K562 (cell line): ENCODE results near the gene GPR142. TPM values are rescaled to one million over a fixed set of nuclear protein-coding genes. Genes with fewer than 3 reads are reported as not detected.

Experiments
- ATAC-seq: fragments of 200-7000 bp; cut with Tn5 transposase; 3 replicates; pipeline ENCODE4 v1.9.1; 2020; ENCODE audit warnings: moderate library complexity
- Bru-seq: library from RNA; stranded (reverse); fragments of 400-500 nt; gene quantifications from one replicate; lab custom pipeline; 2021; lab: Mats Ljungman, UMichigan
- BruChase-seq, 2 experiments: library from RNA; stranded (reverse); fragments of 400-500 nt; gene quantifications; one replicate each; lab custom pipeline; 2021; lab: Mats Ljungman, UMichigan
- BruUV-seq: library from RNA; stranded (reverse); fragments of 400-500 nt; replicated peaks from 2 replicates; lab custom pipeline; 2021; lab: Mats Ljungman, UMichigan
- CTCF ChIA-PET: fragments of 300-600 bp; formaldehyde crosslinking; extraction: SDS; loops from one replicate; lab custom pipeline; 2021; ENCODE audit warnings: low intra/inter-chr PET ratio; lab: Yijun Ruan, JAX
- POLR2A ChIA-PET: fragments of 300-600, 350-650 bp; sonication (Branson Sonifier 250); formaldehyde crosslinking; extraction: SDS; loops from one replicate; lab custom pipeline; 2021; ENCODE audit warnings: antibody characterized with exemption, inconsistent platforms; lab: Yijun Ruan, JAX
- DNase-seq, 4 experiments: peaks; one replicate each; pipeline versions ENCODE4 v3.0.0 to v3.0.0-alpha.2; 2011 to 2018; ENCODE audit warnings: low spot score in 3 of 4, mixed read lengths in 3 of 4; ENCODE audit errors: extremely low read depth in 1 of 4
- FAIRE-seq: peaks from 2 replicates; lab custom pipeline; 2011; peaks lifted over from hg19 to GRCh38; lab: Jason Lieb, UNC
- H2AFZ ChIP-seq: 2 replicates; pipeline ENCODE4 v1.6.0; 2011; ENCODE audit warnings: low read depth, low read length, control low read depth, inconsistent platforms
- H3K27ac ChIP-seq: fragments of 200-600 bp; 3 replicates; pipeline ENCODE4 v1.8.0; 2011; ENCODE audit warnings: low read depth, mild to moderate bottlenecking, control low read depth, inconsistent platforms, low read length, moderate library complexity, mixed read lengths; ENCODE audit errors: extremely low read depth
- H3K27me3 ChIP-seq, 2 experiments: fragments of 300-600 bp in 1 of 2; 2 replicates in 1 of 2; 3 replicates in 1 of 2; pipeline versions ENCODE4 v1.6.0 to v1.8.0; 2011; ENCODE audit warnings: inconsistent platforms in 2 of 2, low read length in 2 of 2, mild to moderate bottlenecking in 1 of 2, mixed read lengths in 1 of 2, moderate library complexity in 1 of 2; ENCODE audit not compliant: control insufficient read depth in 2 of 2, insufficient read depth in 2 of 2
- H3K36me3 ChIP-seq: fragments of 300-600 bp; 3 replicates; pipeline ENCODE4 v1.8.0; 2011; ENCODE audit warnings: mild to moderate bottlenecking, low read length, inconsistent platforms; ENCODE audit not compliant: control insufficient read depth, insufficient read depth
- H3K4me1 ChIP-seq, 2 experiments: fragments of 200-600 bp in 1 of 2; replicated peaks in 1 of 2; 2 replicates in 1 of 2; 3 replicates in 1 of 2; pipeline versions ENCODE4 v1.5.1 to v1.8.0; 2011; ENCODE audit warnings: inconsistent platforms in 2 of 2, low read length in 2 of 2, mild to moderate bottlenecking in 1 of 2, mixed read lengths in 1 of 2, moderate library complexity in 1 of 2; ENCODE audit not compliant: control insufficient read depth in 2 of 2, insufficient read depth in 2 of 2
- H3K4me2 ChIP-seq: 2 replicates; pipeline ENCODE4 v1.6.1; 2011; ENCODE audit warnings: low read length, control low read depth, inconsistent platforms, mixed read lengths; ENCODE audit not compliant: insufficient read depth
- H3K4me3 ChIP-seq: fragments of 200-600 bp; sonication (generic), shearing (Covaris generic); 2 replicates; pipeline ENCODE4 v1.5.1; 2016; ENCODE audit warnings: control low read depth, inconsistent platforms
- H3K79me2 ChIP-seq: fragments of 200-600 bp; 3 replicates; pipeline ENCODE4 v1.8.0; 2011; ENCODE audit warnings: low read length, inconsistent platforms; ENCODE audit not compliant: control insufficient read depth, insufficient read depth
- H3K9ac ChIP-seq, 2 experiments: 2 replicates each; pipeline versions ENCODE4 v1.6.0 to v1.6.1; 2011; ENCODE audit warnings: low read depth in 2 of 2, low read length in 2 of 2, control low read depth in 1 of 2, inconsistent platforms in 1 of 2, mild to moderate bottlenecking in 1 of 2, mixed read lengths in 1 of 2; ENCODE audit not compliant: insufficient read depth in 1 of 2
- H3K9me1 ChIP-seq: one replicate; pipeline ENCODE4 v1.6.0; 2011; ENCODE audit warnings: inconsistent platforms, mild to moderate bottlenecking, low read length, moderate library complexity; ENCODE audit not compliant: control insufficient read depth, insufficient read depth
- H3K9me3 ChIP-seq: replicated peaks from 2 replicates; pipeline ENCODE4 v1.5.1; 2011; ENCODE audit warnings: low read depth, low read length, inconsistent platforms; ENCODE audit not compliant: control insufficient read depth, insufficient read depth
- H4K20me1 ChIP-seq: replicated peaks from 2 replicates; pipeline ENCODE4 v1.6.1; 2011; ENCODE audit warnings: low read length, inconsistent platforms, mixed read lengths; ENCODE audit not compliant: control insufficient read depth, insufficient read depth
- ASH1L ChIP-seq: fragments of 450-650 bp; IDR thresholded peaks from 2 replicates; pipeline ENCODE4 v1.6.1; 2018; ENCODE audit warnings: borderline replicate concordance, mild to moderate bottlenecking, low read depth; ENCODE audit not compliant: partially characterized antibody
- BRD4 ChIP-seq: fragments of 200-600 bp; sonication (generic); IDR thresholded peaks from 2 replicates; pipeline ENCODE4 v1.6.1; 2017; ENCODE audit warnings: inconsistent platforms
- ETV6 ChIP-seq, 3 experiments: fragments of 150-350 bp in 1 of 3; sonication (generic) in 1 of 3; formaldehyde crosslinking in 1 of 3; IDR thresholded peaks; 2 replicates each; pipeline versions ENCODE4 v1.6.1 to v1.8.0; 2014 to 2022; ENCODE audit warnings: borderline replicate concordance in 2 of 3, low read depth in 2 of 3, antibody characterized with exemption in 1 of 3, low read length in 1 of 3, mild to moderate bottlenecking in 1 of 3, missing genetic modification reagents in 1 of 3
- HLTF ChIP-seq: fragments of 450-650 bp; IDR thresholded peaks from 2 replicates; pipeline ENCODE4 v1.6.1; 2016
- ILF3 ChIP-seq: fragments of 450-650 bp; IDR thresholded peaks from 2 replicates; pipeline ENCODE4 v1.6.1; 2018; ENCODE audit warnings: antibody characterized with exemption, mild to moderate bottlenecking, moderate library complexity, borderline replicate concordance
- RBM15 ChIP-seq: fragments of 200-400 bp; formaldehyde crosslinking; IDR thresholded peaks from 2 replicates; pipeline ENCODE4 v1.6.1; 2018; ENCODE audit warnings: mild to moderate bottlenecking, low read length, moderate library complexity; ENCODE audit not compliant: insufficient read depth
- TAF15 ChIP-seq: fragments of 200-400 bp; formaldehyde crosslinking; IDR thresholded peaks from 2 replicates; pipeline ENCODE4 v1.6.1; 2017; ENCODE audit warnings: mild to moderate bottlenecking, low read depth, low read length, moderate library complexity
- THRA ChIP-seq: fragments of 450-650 bp; IDR thresholded peaks from 2 replicates; pipeline ENCODE4 v1.6.1; 2017; ENCODE audit warnings: mild to moderate bottlenecking, moderate library complexity
- ZNF224 ChIP-seq: sonication (generic); formaldehyde crosslinking; IDR thresholded peaks from 2 replicates; pipeline ENCODE4 v1.8.0; 2022; ENCODE audit warnings: mild to moderate bottlenecking, missing genetic modification reagents
- ZNF384 ChIP-seq: IDR thresholded peaks from 2 replicates; pipeline ENCODE4 v1.6.1; 2012; ENCODE audit warnings: low read depth, low read length, improper control_type of control experiment
- WGBS: fragments of 100-300 bp; shearing (Covaris generic); methylation state at CpG from one replicate; pipeline ENCODE4 v1.1.6; 2016; ENCODE audit warnings: low coverage, mixed read lengths; ENCODE audit not compliant: insufficient coverage; ENCODE audit errors: missing lambda C conversion rate; 5-methylcytosine and 5-hydroxymethylcytosine counted together
- in situ Hi-C: fragments of 300-500 bp; cut with MboI; formaldehyde crosslinking; loops from 4 replicates; pipeline ENCODE4 v1.15.0; 2018; ENCODE audit warnings: inconsistent platforms, mixed read lengths
- intact Hi-C: fragments of 100-400 bp; cut with micrococcal nuclease; formaldehyde crosslinking; loops from 2 replicates; pipeline ENCODE4 v1.14.2; 2022
- long read RNA-seq, 3 experiments: library from polyadenylated mRNA in 2 of 3; library from RNA in 1 of 3; unstranded in 2 of 3; stranded (forward) in 1 of 3; transcript quantifications; one replicate each; pipeline ENCODE4 v2.0.0, GENCODE V29; 2019 to 2022
- polyA minus RNA-seq, 3 experiments: library from RNA; depleted of rRNA, polyadenylated mRNA; stranded (reverse); fragments of >200 nt; gene quantifications; 2 replicates each; pipeline ENCODE4 v1.2.3, GENCODE V29; 2011
- polyA plus RNA-seq, 8 experiments: library from polyadenylated mRNA; depleted of rRNA in 4 of 8; stranded (reverse) in 5 of 8; unstranded in 3 of 8; fragments of >200 nt; fragmentation: Nextera tagmentation in 2 of 8; fragmentation: Illumina TruSeq in 1 of 8; extraction: Ambion mirVana in 2 of 8; extraction: Trizol in 1 of 8; gene quantifications; 2 replicates each; pipeline versions ENCODE4 v1.2.1 to v1.2.3, GENCODE V29; 2011 to 2014; ENCODE audit warnings: inconsistent platforms in 1 of 8, missing spikeins in 1 of 8
- total RNA-seq, 7 experiments: library from RNA; depleted of rRNA in 6 of 7; stranded (reverse); fragments of >200 nt in 6 of 7; fragmentation: Illumina TruSeq in 2 of 7; extraction: Trizol in 2 of 7; gene quantifications; 2 replicates each; pipeline versions ENCODE4 v1.2.1 to v1.2.3, GENCODE V29; 2011 to 2021; ENCODE audit warnings: low replicate concordance in 1 of 7
- TF ChIP-seq, protein P1 (sequence below): sonication (generic); IDR thresholded peaks from 2 replicates; pipeline ENCODE4 v1.6.1; 2016
- TF ChIP-seq, protein P2 (sequence below): fragments of 250-450 bp; sonication (Bioruptor Pico); IDR thresholded peaks from 2 replicates; pipeline ENCODE4 v1.5.0; 2021

The GPR142 gene
- total RNA-seq (2011; cell fraction: chromatin; rRNA removed; ENCODE audit: low replicate concordance), result not detected in 2 replicates
- not detected in 2 replicates for total RNA-seq (2011; cell fraction: nucleolus; rRNA removed)
- total RNA-seq (2011; cell fraction: nucleoplasm; rRNA removed), result not detected in 2 replicates
- not detected in 2 replicates for total RNA-seq (2014; rRNA removed)
- not detected in 2 replicates for total RNA-seq (2014; rRNA removed; fragmentation: Illumina TruSeq; extraction: Trizol)
- not detected in 2 replicates for total RNA-seq (2015; rRNA removed; fragmentation: Illumina TruSeq; extraction: Trizol)
- not detected in 2 replicates for total RNA-seq (2021)
- polyA plus RNA-seq (2011; rRNA removed), result not detected in 2 replicates
- not detected in 2 replicates for polyA plus RNA-seq (2011; cell fraction: cytosol; rRNA removed)
- not detected in 2 replicates for polyA plus RNA-seq (2011; cell fraction: nucleus; rRNA removed)
- not detected in 2 replicates for polyA plus RNA-seq (2012)
- polyA plus RNA-seq (2014; fragmentation: Illumina TruSeq; extraction: Trizol), result not detected in 2 replicates
- polyA plus RNA-seq (2014; fragmentation: Nextera tagmentation; extraction: Ambion mirVana), result not detected
- polyA plus RNA-seq (2014; rRNA removed), result not detected in 2 replicates
- not detected in 2 replicates for polyA minus RNA-seq (2011; rRNA and poly(A)+ RNA removed)
- polyA minus RNA-seq (2011; cell fraction: cytosol; rRNA and poly(A)+ RNA removed), result not detected in 2 replicates
- polyA minus RNA-seq (2011; cell fraction: nucleus; rRNA and poly(A)+ RNA removed), result not detected in 2 replicates
- Bru-seq, nascent RNA, result not detected
- BruChase-seq, experiment 1, labeled RNA remaining after a 2-hour chase, result not detected
- BruChase-seq, experiment 2, labeled RNA remaining after a 6-hour chase, result not detected
- long read RNA-seq, experiment 1, result 0 reads
- long read RNA-seq, experiment 2, result 0 reads
- long read RNA-seq, experiment 3, result 0 reads

- ATAC-seq (no peak), FAIRE-seq (no peak), DNase-seq (no peak)
- Histone ChIP-seq H3K9me1 (no peaks in the 10 kb centered on the region), H3K4me3 (no peak within 1 kb of the TSS), H3K4me1 (peaks cover 0 to 23% of the 10 kb centered on the region in 2 experiments; a peak in 1 of 5 replicates), H3K27me3 (peaks cover 20 to 53% of the 10 kb centered on the region in 2 experiments), H2AFZ (no peak within 1 kb of the TSS), H4K20me1 (peaks cover 9% of the 10 kb centered on the region; the same call in 1 of the 2 replicates), H3K79me2 (no peaks in the 10 kb centered on the region), H3K27ac (no peak within 1 kb of the TSS), H3K4me2 (no peak within 1 kb of the TSS), H3K36me3 (no peaks in the 10 kb centered on the region), H3K9ac (no peak within 1 kb of the TSS), H3K9me3 (no peaks in the 10 kb centered on the region)
- 0% methylated on average over 3 of the region's 5 CpGs for WGBS
- in situ Hi-C loops (no loop called here), intact Hi-C loops (loop anchor here (5.0 kb wide), 2 partner anchors 125 to 165 kb away; partner anchors contain the start of gene CD300LB)
- POLR2A ChIA-PET, result interaction anchor here (1.1 to 1.3 kb wide), 3 partner anchors 11 to 130 kb away, joined by 3 to 7 read pairs (median 5); no protein-coding TSS in a partner anchor
- CTCF ChIA-PET, result interaction anchor here (0.6 to 1.1 kb wide), 3 partner anchors 126 to 495 kb away, joined by 3 to 4 read pairs (median 3); no protein-coding TSS in a partner anchor
- BruUV-seq, result no TSS peak
- TF ChIP-seq ZNF384 (no peak), HLTF (no peak), THRA (no peak), RBM15 (no peak), BRD4 (no peak), ETV6 (IDR thresholded peaks at IDR 0.05; ENCODE audit: borderline replicate concordance in 1 of 2, low read depth in 2 of 2, low read length in 1 of 2) (no peak), ETV6 (CRISPR knock-in tag; IDR thresholded peaks at IDR 0.05; ENCODE audit: borderline replicate concordance) (no peak), TAF15 (no peak), ZNF224 (CRISPR knock-in tag) (no peak), ILF3 (no peak), ASH1L (no peak)
- TF ChIP-seq, protein P1, sequence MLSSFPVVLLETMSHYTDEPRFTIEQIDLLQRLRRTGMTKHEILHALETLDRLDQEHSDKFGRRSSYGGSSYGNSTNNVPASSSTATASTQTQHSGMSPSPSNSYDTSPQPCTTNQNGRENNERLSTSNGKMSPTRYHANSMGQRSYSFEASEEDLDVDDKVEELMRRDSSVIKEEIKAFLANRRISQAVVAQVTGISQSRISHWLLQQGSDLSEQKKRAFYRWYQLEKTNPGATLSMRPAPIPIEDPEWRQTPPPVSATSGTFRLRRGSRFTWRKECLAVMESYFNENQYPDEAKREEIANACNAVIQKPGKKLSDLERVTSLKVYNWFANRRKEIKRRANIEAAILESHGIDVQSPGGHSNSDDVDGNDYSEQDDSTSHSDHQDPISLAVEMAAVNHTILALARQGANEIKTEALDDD, result no peak
- TF ChIP-seq, protein P2, sequence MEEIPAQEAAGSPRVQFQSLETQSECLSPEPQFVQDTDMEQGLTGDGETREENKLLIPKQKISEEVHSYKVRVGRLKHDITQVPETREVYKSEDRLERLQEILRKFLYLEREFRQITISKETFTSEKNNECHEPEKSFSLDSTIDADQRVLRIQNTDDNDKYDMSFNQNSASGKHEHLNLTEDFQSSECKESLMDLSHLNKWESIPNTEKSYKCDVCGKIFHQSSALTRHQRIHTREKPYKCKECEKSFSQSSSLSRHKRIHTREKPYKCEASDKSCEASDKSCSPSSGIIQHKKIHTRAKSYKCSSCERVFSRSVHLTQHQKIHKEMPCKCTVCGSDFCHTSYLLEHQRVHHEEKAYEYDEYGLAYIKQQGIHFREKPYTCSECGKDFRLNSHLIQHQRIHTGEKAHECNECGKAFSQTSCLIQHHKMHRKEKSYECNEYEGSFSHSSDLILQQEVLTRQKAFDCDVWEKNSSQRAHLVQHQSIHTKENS (CRISPR knock-in tag), result no peak
Observed at GRCh38 chr17:74367206-74367605, at the start of gene GPR142. Gene GPR142, plus strand, starts transcription at chr17:74367506. Its CDS starts 2,035 bp downstream, at chr17:74369541.
